Adrenal gland (tissue), 5 donors: Measurements from ENCODE around the gene IMMP2L.

ENCODE experiments used
- CTCF ChIP-seq, 6 experiments: fragments of 450-650 bp in 4 of 6; fragments of 200-600 bp in 2 of 6; sonication (generic) in 1 of 6; IDR thresholded peaks; 1 replicate in 5 of 6; 2 replicates in 1 of 6; pipeline versions ENCODE4 v1.5.1 to v1.8.0; 2016 to 2021; ENCODE audit warnings: antibody characterized with exemption in 6 of 6, mild to moderate bottlenecking in 2 of 6, moderate library complexity in 1 of 6
- POLR2A ChIP-seq, 2 donors: fragments of 450-650 bp; IDR thresholded peaks; one replicate each; pipeline ENCODE4 v1.6.1; 2017; ENCODE audit warnings: antibody characterized with exemption in 2 of 2, mild to moderate bottlenecking in 2 of 2, moderate library complexity in 1 of 2
- donor health status: DM: no; HTN: no; CAD: no.

GRCh38 chr7:110797656-110798055 is 764.6 kb downstream of the IMMP2L start:
- TF ChIP-seq CTCF (IDR thresholded peaks at IDR 0.05) (no peak), POLR2A (IDR thresholded peaks at IDR 0.05) (no peak)
